ENCODE measurements around the gene RNASE13.
"Not testable (repeated sequence)": the region's sequence is repeated elsewhere in the genome, so short reads cannot be mapped to it uniquely, and the experiment has no call there.

Gene RNASE13

DNA sequence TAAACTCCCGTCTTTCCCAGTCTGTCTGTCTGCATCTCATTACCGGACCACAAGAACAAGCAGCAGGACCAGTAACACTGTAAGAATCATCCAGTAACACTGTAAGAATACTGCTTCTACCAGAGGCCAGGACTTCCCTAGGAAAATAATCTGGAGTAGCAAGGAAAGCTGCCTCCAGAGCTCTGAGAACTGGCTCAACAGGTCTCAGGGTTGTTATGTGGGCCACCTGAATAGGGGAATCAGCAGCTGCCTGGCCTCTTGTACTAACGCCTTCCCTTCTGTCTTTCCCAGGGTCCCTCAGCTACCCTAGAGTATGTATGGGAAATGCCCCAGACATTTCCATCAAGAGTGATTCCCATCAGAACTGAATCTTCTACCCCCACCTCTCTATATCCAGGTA lies 36.5 kb downstream of the RNASE13 start:
- no peak for DNase-seq (ENCODE audit: low read depth, low spot score)
- peak overlapping the region; percentile 42 for H3K27ac ChIP-seq

DNA sequence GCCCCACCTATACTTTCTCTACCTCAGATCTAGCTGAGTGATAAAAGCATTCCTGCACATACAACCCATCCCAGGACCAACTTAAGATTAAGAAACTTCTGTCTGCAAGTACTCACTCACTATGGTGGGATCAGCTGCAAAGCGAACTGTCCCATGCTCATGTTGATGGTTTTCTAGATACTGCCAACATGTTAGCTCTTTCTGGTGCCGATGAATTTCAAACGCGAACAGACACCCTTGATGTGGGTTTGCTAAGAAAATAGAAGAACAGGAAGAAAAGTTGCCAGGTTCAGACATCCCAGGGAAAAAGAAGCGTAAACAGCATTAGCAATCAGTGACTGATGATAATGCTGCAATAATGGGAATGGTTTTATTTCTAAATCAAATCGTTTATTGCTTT lies 37.0 kb downstream of the RNASE13 start:
- DNase-seq (ENCODE audit: low read depth, low spot score), result no peak
- H3K27ac ChIP-seq, result no peak overlapping the region

DNA sequence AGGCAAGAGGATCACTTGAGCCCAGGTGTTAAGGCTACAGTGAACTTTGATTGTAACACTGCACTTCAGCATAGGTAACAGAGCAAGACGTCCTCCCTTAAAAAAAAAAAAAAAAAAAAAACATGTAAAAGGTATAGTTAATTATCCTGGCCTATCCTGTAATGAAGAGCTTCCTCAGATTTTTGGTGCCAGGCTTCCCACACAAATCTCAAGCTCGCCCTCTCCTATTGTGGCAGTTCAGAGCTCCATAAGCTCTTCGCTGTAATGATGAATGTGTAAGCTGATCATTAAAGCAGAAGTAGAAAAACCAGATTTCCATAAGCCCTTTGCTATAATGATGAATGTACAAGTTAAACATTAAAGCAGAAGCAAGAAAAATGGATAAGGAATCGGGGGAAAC lies 37.5 kb downstream of the RNASE13 start:
- H3K27ac ChIP-seq, result no peak overlapping the region
- DNase-seq (ENCODE audit: low read depth, low spot score), result no peak

DNA sequence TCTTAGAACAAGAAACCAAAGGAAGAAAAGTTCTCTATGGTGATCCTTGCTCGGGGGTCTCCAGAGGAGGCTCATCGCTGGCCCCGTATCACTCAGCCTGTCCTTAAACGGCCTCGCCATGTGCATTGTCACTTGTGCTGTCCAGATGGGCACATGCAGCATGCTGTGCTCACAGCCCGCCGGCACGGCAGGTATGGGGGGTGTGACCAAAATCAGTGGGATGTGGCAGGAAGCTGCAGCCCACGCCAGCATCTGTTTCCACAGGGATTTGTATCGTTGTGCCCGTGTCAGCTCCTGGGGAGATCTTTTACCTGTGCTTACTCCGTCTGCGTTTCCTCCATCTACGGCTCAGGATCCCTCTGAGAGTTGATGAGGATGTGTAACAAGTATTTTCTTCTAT lies 38.1 kb downstream of the RNASE13 start:
- no peak overlapping the region for H3K27ac ChIP-seq
- DNase-seq (ENCODE audit: low read depth, low spot score), result no peak

DNA sequence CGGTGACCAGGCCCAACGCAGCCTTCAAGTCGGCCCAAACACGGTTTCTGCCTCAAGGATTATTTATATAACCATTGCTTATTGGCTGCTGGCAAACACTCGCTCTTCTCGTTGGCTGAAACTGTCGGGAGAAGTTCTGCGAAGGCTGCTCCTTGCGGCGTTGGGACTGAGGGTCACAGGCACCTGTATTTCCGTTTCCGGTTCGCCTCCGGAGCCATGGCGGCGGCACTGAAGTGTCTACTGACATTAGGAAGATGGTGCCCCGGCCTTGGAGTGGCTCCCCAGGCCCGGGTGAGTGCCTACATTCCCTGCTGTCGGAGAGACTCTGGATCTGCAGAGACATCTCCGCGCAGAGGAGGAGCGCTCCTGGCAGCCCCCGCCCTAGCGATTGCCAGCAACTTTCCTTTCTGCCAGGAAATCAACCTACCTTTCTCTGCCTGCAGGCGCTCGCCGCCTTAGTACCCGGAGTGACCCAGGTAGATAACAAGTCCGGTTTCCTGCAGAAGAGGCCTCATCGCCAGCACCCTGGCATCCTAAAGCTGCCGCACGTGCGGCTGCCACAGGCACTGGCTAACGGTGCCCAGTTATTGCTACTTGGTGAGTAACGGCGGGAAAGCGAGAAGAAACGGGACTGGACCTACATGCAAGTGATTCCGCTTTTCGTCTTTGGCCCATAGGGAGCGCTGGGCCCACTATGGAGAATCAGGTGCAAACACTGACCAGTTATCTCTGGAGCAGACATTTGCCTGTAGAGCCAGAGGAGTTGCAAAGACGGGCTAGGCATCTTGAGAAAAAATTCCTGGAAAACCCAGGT lies 44.6 kb downstream of the RNASE13 start, which contains the start of gene METTL17:
Gene METTL17, plus strand, starts transcription at position 194 of the 814 bp plus-strand sequence. Its CDS starts 23 bp downstream, at position 217.
- peak; percentile 91 for DNase-seq (ENCODE audit: low read depth, low spot score)
- peak within 1 kb of the TSS; percentile 83 for H3K27ac ChIP-seq

DNA sequence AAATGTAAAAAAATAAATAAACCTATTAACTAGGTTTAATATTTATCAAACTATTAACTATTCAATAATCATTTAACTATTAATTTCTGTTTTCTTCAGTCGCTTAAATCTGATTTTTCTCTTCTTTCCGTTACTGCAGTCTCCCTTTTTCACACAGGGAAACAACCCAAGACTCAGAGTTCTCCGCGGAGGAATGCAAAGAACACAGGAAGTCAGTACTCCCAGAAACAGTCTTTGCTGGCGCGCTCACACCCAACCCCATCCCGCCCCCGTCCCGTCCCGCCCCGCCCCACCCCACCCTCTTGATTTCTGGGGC lies 45.2 kb downstream of the RNASE13 start:
- peak overlapping the region; percentile 83 for H3K27ac ChIP-seq
- no peak for DNase-seq (ENCODE audit: low read depth, low spot score)

DNA sequence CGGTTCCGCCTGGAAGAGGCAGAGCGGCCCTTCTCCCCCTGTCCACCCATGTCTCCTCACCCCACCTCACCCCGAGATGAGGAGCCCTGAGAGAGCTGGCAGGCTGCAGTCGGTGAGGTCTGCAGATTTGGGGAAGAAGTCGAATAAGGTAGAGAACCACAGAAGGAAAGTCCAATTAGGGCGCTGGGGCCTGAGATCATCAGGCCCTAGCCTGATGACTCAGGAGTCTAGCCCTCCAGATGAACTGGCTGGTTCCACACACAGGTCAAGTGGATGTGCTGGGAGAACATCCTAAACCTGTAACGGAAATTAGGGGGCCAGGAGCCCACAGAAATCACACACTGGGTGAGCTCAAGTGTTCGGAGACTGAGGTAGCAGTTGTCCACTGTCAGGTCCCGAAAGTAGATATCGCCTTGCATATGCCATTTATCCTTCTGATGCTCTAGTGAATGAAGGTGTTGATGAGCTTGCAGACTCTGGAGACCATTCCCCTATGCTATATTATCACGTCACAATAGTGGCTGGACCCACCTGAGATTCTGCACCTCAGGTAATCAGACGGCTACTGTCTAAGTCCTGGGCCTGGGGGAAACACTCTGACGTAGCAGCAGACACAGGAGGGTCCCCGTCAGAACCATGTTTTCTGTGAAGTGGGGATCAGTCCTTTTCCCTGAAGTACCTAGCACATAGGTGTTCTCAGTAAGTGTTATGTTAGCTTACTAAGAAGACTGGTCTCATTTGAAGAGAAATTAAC lies 45.7 kb downstream of the RNASE13 start:
- no peak for DNase-seq (ENCODE audit: low read depth, low spot score)
- peak overlapping the region; percentile 83 for H3K27ac ChIP-seq

DNA sequence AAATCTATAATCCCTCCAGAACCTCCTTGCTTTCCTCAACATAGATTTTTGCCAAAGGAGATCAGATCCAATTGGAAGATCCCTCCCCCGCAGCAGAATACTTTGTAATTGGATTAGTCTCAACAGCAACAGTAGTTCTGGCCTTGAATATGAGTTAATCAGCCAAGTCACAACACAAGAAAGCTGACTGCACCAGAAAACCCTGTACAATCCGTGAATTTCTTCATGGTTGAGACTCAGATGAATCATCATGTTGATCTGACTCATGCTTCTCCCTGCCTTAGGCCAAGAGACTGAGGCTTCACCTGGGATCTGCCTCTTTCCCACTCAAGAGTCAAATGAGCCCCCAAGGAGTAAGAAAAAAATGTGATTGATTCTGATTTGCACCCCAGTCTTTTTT lies 47.8 kb downstream of the RNASE13 start:
- H3K27ac ChIP-seq, result peak overlapping the region; percentile 71
- DNase-seq (ENCODE audit: low read depth, low spot score), result peak; percentile 96

DNA sequence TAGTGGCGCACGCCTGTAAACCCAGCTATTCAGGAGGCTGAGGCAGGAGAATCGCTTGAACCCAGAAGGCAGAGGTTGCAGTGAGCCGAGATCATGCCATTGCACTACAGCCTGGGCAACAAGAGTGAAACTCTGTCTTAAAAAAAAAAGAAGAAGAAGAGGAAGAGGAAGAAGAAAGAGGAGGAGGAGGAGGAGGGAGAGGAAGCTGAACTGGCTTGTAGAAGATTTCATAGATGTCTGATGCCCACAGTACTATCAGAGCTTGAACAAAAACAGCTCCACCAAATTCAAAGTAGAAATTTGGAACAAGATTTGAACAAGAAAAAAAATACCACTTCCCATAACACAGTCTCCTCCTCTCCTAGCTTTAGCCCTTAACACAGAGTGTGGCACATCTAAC lies 49.0 kb downstream of the RNASE13 start:
- H3K27ac ChIP-seq; DNase-seq (ENCODE audit: low read depth, low spot score): not testable (repeated sequence)

Data from epithelial cell of prostate (primary cell).